CD4-positive, CD25-positive, alpha-beta regulatory T cell (primary cell): ENCODE results near the gene PPP2R3A. TPM values are rescaled to one million over a fixed set of nuclear protein-coding genes. Genes with fewer than 3 reads are reported as not detected.

ENCODE experiments used
- ATAC-seq, 2 donors: fragments of 150-1000 bp; cut with Tn5 transposase; one replicate each; pipeline ENCODE4 v1.10.0; 2021; ENCODE audit warnings: low read depth in 2 of 2, moderate number of reproducible peaks in 2 of 2, moderate library complexity in 1 of 2
- DNase-seq, 3 donors: peaks; one replicate each; pipeline versions ENCODE4 v3.0.0 to v3.0.0-alpha.2; 2012 to 2022; ENCODE audit warnings: mixed read lengths in 1 of 3
- H3K27ac ChIP-seq: one replicate; pipeline ENCODE4 v1.7.0; 2013; ENCODE audit warnings: mild to moderate bottlenecking, low read length; ENCODE audit not compliant: insufficient read depth, poor library complexity, severe bottlenecking
- H3K27me3 ChIP-seq: one replicate; pipeline ENCODE4 v1.7.0; 2013; ENCODE audit warnings: low read length; ENCODE audit not compliant: control insufficient read depth, insufficient read depth
- H3K36me3 ChIP-seq: one replicate; pipeline ENCODE4 v1.7.0; 2013; ENCODE audit warnings: mild to moderate bottlenecking, low read length, moderate library complexity; ENCODE audit not compliant: control insufficient read depth, insufficient read depth
- H3K4me1 ChIP-seq: 2 replicates; pipeline ENCODE4 v1.7.0; 2013; ENCODE audit warnings: mild to moderate bottlenecking, low read length; ENCODE audit not compliant: insufficient read depth, control insufficient read depth, poor library complexity, severe bottlenecking
- H3K4me3 ChIP-seq: one replicate; pipeline ENCODE4 v1.7.0; 2013; ENCODE audit warnings: low read depth, mild to moderate bottlenecking, low read length, moderate library complexity
- H3K9me3 ChIP-seq, 2 experiments: 1 replicate in 1 of 2; 2 replicates in 1 of 2; pipeline ENCODE4 v1.7.0; 2013; ENCODE audit warnings: low read length in 2 of 2, mild to moderate bottlenecking in 1 of 2, moderate library complexity in 1 of 2; ENCODE audit not compliant: control insufficient read depth in 2 of 2
- H3K27ac Mint-ChIP-seq, 3 donors: one replicate each; pipeline ENCODE4 v1.8.0; 2020 to 2022; ENCODE audit warnings: mild to moderate bottlenecking in 3 of 3, mixed read lengths in 3 of 3, moderate library complexity in 2 of 3
- H3K27me3 Mint-ChIP-seq: one replicate; pipeline ENCODE4 v1.8.0; 2022; ENCODE audit warnings: mild to moderate bottlenecking, mixed read lengths
- H3K36me3 Mint-ChIP-seq: one replicate; pipeline ENCODE4 v1.8.0; 2020; ENCODE audit warnings: mixed read lengths
- H3K4me1 Mint-ChIP-seq, 4 donors: one replicate each; pipeline ENCODE4 v1.8.0; 2020 to 2022; ENCODE audit warnings: mixed read lengths in 4 of 4, mild to moderate bottlenecking in 1 of 4
- H3K4me3 Mint-ChIP-seq, 4 donors: one replicate each; pipeline ENCODE4 v1.8.0; 2020 to 2022; ENCODE audit warnings: mild to moderate bottlenecking in 4 of 4, mixed read lengths in 4 of 4, moderate library complexity in 3 of 4
- H3K9me3 Mint-ChIP-seq, 7 donors: one replicate each; pipeline ENCODE4 v1.8.0; 2020 to 2022; ENCODE audit warnings: mixed read lengths in 7 of 7, mild to moderate bottlenecking in 3 of 7, moderate library complexity in 2 of 7
- polyA plus RNA-seq, 4 donors: library from polyadenylated mRNA; unstranded; fragments of 300-500 nt; fragmentation: Illumina TruSeq; gene quantifications; one replicate each; pipeline ENCODE4 v1.2.3, GENCODE V29; 2021
- total RNA-seq: library from RNA; stranded (reverse); gene quantifications from one replicate; pipeline ENCODE4 v1.2.3, GENCODE V29; 2022

The PPP2R3A gene
- total and polyA plus RNA-seq, 5 donors from 2014 or later = 0.03 to 0.27 (median 0.14) TPM

DNA sequence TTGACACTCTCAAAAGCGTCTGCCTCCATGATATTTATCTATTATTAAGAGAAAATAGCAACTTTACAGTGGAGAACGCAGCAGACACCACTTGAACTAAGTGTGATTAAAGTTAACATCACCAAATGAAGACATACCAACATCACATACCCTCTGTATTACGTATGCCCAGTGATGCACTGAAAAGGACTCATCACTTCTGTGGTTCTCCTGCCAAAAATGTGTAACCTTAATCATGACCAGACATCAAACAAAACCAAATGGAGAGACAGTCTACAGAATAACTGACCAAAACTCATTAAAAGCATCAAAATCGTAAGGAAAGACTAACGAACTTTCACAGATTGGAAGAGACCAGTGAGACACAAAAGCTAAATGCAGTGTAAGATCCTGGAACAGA, 103.2 kb downstream of the PPP2R3A start:
- H3K27ac Mint-ChIP-seq = no peak overlapping the region
- DNase-seq (no peak), ATAC-seq (no peak)
- no peaks in the 10 kb centered on the region for H3K4me1 ChIP-seq
- no peak overlapping the region for H3K4me3 Mint-ChIP-seq
- H3K27me3 ChIP-seq = peaks cover 9% of the 10 kb centered on the region
- H3K9me3 ChIP-seq = no peaks in the 10 kb centered on the region
- no peak overlapping the region for H3K4me3 ChIP-seq
- peaks cover 0 to 6% (median 3%) of the 10 kb centered on the region in 4 donors for H3K4me1 Mint-ChIP-seq
- H3K36me3 Mint-ChIP-seq = no peaks in the 10 kb centered on the region
- H3K9me3 Mint-ChIP-seq = no peaks in the 10 kb centered on the region
- H3K27ac ChIP-seq = no peak overlapping the region
- no peaks in the 10 kb centered on the region for H3K36me3 ChIP-seq
- peaks cover 38% of the 10 kb centered on the region for H3K27me3 Mint-ChIP-seq

DNA sequence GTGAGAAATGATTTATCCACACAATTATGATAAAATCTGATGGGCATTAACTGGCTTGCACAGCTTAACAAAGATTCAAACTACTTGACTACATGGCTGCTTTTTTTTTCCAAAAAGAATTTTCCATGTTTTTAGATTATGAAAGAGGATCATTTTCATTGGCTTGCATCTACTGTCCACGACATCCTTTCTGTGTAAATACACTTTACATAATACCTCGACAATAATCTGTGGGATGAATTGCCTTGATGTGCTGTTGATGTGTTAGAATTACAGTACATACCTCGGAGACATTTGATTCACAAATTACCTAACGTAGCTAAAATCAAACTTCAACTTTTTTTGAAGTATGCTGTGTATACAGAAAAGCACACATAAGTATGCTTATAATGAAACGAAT, 104.4 kb downstream of the PPP2R3A start:
- Histone ChIP-seq H3K36me3 (no peaks in the 10 kb centered on the region), H3K9me3 (no peaks in the 10 kb centered on the region), H3K27me3 (peaks cover 12% of the 10 kb centered on the region), H3K4me1 (no peaks in the 10 kb centered on the region), H3K4me3 (no peak overlapping the region), H3K27ac (no peak overlapping the region)
- Mint-ChIP-seq H3K4me3 (no peak overlapping the region), H3K4me1 (peaks cover 0 to 6% (median 3%) of the 10 kb centered on the region in 4 donors), H3K9me3 (no peaks in the 10 kb centered on the region), H3K36me3 (no peaks in the 10 kb centered on the region), H3K27me3 (peaks cover 34% of the 10 kb centered on the region), H3K27ac (no peak overlapping the region)
- ATAC-seq = no peak
- no peak for DNase-seq

DNA sequence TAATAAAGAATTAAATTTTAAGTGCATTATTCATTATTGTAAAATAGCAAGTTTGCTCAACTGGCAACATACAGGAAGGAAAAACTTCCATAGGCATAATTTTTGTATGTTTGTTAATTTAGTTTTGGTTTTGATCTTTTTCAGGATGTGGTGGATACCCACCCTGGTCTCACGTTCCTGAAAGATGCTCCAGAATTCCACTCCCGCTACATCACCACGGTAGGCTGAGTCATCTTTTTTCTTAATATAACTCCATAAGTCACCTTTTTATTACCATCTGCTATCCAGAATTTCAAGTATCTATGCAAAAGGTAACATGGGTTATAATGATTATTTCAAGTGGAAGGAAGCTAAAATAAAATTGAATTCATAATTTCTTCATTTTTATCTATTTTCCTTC, 104.8 kb downstream of the PPP2R3A start:
- no peak overlapping the region for H3K4me3 ChIP-seq
- H3K27me3 ChIP-seq = peaks cover 9% of the 10 kb centered on the region
- Mint-ChIP-seq H3K27ac (no peak overlapping the region), H3K36me3 (no peaks in the 10 kb centered on the region), H3K4me1 (peaks cover 0 to 6% (median 3%) of the 10 kb centered on the region in 4 donors), H3K4me3 (no peak overlapping the region), H3K9me3 (no peaks in the 10 kb centered on the region), H3K27me3 (peaks cover 33% of the 10 kb centered on the region)
- no peaks in the 10 kb centered on the region for H3K4me1 ChIP-seq
- no peak for ATAC-seq
- H3K36me3 ChIP-seq = no peaks in the 10 kb centered on the region
- no peak for DNase-seq
- H3K27ac ChIP-seq = no peak overlapping the region
- no peaks in the 10 kb centered on the region for H3K9me3 ChIP-seq

DNA sequence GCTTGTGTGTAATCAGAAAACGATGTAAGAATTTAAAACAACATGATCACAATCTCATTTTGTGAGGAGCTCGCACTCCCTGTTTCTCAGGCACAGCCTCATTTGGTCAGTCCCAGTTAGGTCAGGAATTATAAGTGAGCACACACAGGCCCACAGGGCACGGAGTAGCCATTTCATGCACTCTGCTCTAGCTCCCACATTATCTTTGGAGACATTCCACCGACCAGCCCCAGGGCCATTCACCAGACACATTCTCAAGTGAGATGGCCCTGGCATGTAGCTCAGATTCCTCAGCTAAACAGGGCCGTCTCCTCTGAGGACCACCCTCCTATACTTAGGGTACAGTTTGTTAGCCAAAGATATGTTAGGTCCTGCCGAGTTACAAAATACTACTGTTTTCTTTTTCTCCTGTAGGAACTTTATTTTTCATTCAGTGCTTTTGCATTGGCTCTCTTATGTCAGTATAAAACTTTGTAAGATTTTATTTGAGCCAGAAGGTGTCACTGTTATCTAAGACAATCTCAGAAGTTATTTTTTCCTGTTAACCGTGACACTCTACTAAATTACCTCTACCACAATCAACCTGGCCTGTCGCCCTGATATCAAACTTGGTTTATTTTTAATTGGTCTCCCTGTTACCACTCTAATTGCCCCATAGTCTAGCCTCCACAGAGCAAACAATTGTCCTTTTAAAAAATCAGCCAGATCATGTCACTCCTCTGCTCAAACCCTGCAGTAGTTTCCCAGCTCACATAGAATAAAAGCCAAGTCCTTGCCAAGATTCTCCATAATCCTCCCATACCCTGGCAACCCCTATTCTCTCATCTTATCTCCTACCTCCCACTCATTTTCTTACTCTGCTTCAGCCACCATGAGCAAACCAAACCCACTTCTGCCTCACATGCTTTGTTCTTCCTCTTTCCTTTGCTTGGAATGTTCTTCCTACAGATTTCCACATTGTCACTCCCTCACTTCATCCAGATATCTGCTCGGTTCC, 105.7 kb downstream of the PPP2R3A start:
- Mint-ChIP-seq H3K4me3 (no peak overlapping the region), H3K27ac (no peak overlapping the region), H3K27me3 (peaks cover 28% of the 10 kb centered on the region), H3K36me3 (no peaks in the 10 kb centered on the region), H3K9me3 (no peaks in the 10 kb centered on the region), H3K4me1 (peaks cover 0 to 6% (median 3%) of the 10 kb centered on the region in 4 donors)
- ATAC-seq (no peak), DNase-seq (peak in 2 of 3 donors; percentile 10 to 31)
- Histone ChIP-seq H3K4me3 (no peak overlapping the region), H3K36me3 (no peaks in the 10 kb centered on the region), H3K9me3 (no peaks in the 10 kb centered on the region), H3K27me3 (peaks cover 6% of the 10 kb centered on the region), H3K27ac (no peak overlapping the region), H3K4me1 (no peaks in the 10 kb centered on the region)

DNA sequence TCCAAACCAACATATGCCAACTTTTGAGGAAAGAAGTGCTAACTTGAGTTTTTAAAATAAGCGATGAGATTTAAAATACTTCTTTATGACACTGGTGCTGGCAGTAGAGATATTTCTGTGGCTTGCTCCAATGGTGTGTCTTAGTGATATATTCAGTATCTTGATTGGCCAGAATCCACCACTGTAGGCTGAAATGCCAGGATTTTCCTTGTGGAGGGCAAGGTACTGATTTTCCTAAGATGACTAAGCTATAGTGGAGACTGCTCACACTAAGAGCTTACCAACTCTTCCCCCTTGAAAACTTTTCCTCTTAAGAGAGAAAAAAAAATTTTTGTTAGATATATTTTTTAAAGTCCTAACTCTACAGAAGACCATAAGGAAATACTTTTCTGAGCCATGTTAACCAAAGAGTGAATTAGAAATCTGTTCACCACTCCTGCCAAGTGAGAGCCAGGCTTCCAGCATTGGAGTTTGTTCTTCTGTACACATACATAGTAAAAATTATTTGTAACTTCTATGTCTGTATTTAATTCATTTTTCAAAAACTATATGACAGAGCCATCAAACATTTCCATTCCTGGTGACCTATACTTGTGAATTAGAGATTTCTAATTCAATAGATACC, 109.1 kb downstream of the PPP2R3A start:
- H3K4me1 ChIP-seq = no peaks in the 10 kb centered on the region
- no peak overlapping the region for H3K4me3 Mint-ChIP-seq
- no peak overlapping the region for H3K27ac ChIP-seq
- no peak overlapping the region for H3K4me3 ChIP-seq
- no peak for ATAC-seq
- no peak overlapping the region for H3K27ac Mint-ChIP-seq
- H3K4me1 Mint-ChIP-seq = peaks cover 0 to 6% (median 3%) of the 10 kb centered on the region in 4 donors
- no peaks in the 10 kb centered on the region for H3K9me3 ChIP-seq
- DNase-seq = peak in 1 of 3 donors; percentile 6
- no peaks in the 10 kb centered on the region for H3K36me3 Mint-ChIP-seq
- H3K27me3 Mint-ChIP-seq = peaks cover 27% of the 10 kb centered on the region
- no peaks in the 10 kb centered on the region for H3K9me3 Mint-ChIP-seq
- H3K27me3 ChIP-seq = peaks cover 4% of the 10 kb centered on the region
- no peaks in the 10 kb centered on the region for H3K36me3 ChIP-seq

DNA sequence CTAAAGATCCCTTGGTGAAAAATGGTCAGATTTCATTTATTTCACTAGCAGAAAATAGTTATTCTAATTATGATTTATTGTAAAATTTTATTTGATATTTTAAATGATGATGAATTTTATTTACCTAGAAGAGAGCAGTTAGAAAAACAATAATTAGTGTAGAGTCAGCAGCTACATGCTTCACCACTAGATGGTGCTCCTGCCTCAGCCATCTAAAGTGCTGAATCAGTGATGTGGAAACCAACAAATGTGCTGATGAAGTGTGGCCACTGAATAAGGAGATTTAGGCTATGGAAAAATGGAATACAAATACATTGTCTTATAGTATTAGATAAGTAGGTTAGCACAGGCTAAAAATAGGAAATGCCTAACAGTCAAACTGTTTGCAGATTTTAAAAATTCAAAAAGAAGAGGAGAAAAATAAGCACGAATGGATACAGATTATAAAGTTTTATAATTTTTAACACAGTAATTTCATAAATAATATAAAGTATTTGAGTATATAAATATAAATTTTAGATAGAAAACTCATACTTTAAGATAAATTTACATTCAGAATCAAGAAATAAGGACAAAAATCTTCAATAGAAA, 109.8 kb downstream of the PPP2R3A start:
- H3K4me1 ChIP-seq = no peaks in the 10 kb centered on the region
- no peaks in the 10 kb centered on the region for H3K9me3 ChIP-seq
- H3K27me3 Mint-ChIP-seq = peaks cover 27% of the 10 kb centered on the region
- no peak overlapping the region for H3K4me3 ChIP-seq
- H3K4me1 Mint-ChIP-seq = peaks cover 0 to 6% (median 4%) of the 10 kb centered on the region in 4 donors
- ATAC-seq = peak; percentile 61 to 74
- no peak overlapping the region for H3K4me3 Mint-ChIP-seq
- no peaks in the 10 kb centered on the region for H3K36me3 ChIP-seq
- no peak overlapping the region for H3K27ac ChIP-seq
- no peaks in the 10 kb centered on the region for H3K36me3 Mint-ChIP-seq
- H3K9me3 Mint-ChIP-seq = no peaks in the 10 kb centered on the region
- H3K27me3 ChIP-seq = peaks cover 4% of the 10 kb centered on the region
- DNase-seq = peak; percentile 64 to 81 (median 73)
- H3K27ac Mint-ChIP-seq = no peak overlapping the region

DNA sequence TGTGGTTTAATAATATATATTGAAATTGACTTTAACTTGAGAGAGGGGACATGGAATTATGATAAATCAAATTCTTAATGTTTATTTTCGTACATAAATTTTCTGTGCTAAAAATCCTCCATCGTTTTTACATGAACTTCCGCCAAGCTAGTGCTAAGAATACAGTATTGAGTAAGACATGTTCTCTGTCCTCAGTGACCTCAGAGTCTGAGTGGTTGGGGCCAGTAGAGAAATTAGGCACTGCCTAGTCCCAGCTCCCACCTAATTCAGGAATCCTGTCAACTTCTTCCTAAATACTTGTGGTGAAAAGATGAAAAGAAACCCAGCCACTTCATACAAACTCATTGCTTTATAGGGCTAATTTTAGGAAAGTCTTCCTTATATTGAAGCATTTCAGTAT, 110.3 kb downstream of the PPP2R3A start:
- Mint-ChIP-seq H3K4me3 (no peak overlapping the region), H3K27me3 (peaks cover 27% of the 10 kb centered on the region), H3K4me1 (peaks cover 0 to 6% (median 4%) of the 10 kb centered on the region in 4 donors), H3K27ac (no peak overlapping the region), H3K9me3 (no peaks in the 10 kb centered on the region), H3K36me3 (no peaks in the 10 kb centered on the region)
- H3K36me3 ChIP-seq = no peaks in the 10 kb centered on the region
- peaks cover 4% of the 10 kb centered on the region for H3K27me3 ChIP-seq
- no peaks in the 10 kb centered on the region for H3K4me1 ChIP-seq
- ATAC-seq = no peak
- H3K4me3 ChIP-seq = no peak overlapping the region
- H3K9me3 ChIP-seq = no peaks in the 10 kb centered on the region
- DNase-seq = no peak
- H3K27ac ChIP-seq = no peak overlapping the region
